HG02588 (cell line): ENCODE measurements around the gene NUAK2.
"Not testable (repeated sequence)": the region's sequence is repeated elsewhere in the genome, so short reads cannot be mapped to it uniquely, and the experiment has no call there.

Experiments used
- ATAC-seq: cut with Tn5 transposase; IDR thresholded peaks from one replicate; pipeline ENCODE4 v1.9.1; 2021; ENCODE audit warnings: mild to moderate bottlenecking, moderate library complexity; ENCODE audit not compliant: unreplicated experiment

NUAK2 gene

GRCh38 chr1:205300149-205300548 is 21.4 kb downstream of the NUAK2 start:
- no peak for ATAC-seq

DNA sequence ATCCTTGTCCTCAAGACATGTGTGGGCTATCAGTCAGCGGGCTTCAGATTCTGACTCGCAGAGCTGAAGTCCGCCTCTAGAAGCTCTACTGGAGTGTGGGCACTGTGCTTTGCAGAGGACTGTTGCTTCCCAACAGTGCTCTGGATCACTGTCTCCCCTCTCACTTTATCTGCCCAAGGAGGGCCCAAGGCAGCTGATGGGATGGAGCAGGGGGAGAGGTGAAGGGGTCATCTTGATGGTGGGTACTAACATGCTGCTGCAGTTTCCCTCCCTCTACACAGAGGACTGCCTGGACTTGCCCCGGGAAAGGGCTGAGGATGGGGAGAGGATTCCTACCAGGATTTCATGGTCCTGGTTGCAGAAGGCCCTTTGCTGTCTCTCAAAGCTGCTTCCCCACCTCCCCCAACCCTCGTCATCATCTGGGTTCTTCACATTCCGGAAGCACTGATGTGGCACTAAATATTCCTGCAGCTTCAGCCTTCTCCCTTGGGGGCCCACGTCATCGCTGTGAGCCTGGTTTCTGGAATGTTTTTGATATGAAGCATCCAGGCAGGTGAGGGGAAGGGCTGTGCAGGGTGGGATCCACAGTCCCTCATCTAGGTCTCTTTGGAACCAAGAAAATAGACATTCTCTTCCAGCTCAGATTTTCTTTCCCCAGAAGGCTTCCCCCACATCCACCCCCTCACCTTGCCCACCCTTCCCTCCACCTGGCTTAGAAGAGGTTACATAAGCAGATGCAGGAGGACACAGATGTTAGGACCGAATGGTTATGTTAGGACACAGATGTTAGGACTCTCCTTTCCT is 23.2 kb downstream of the NUAK2 start:
- no peak for ATAC-seq

- ATAC-seq, result not testable (repeated sequence)
Observed at GRCh38 chr1:205297546-205298177, 23.9 kb downstream of the NUAK2 start.

DNA sequence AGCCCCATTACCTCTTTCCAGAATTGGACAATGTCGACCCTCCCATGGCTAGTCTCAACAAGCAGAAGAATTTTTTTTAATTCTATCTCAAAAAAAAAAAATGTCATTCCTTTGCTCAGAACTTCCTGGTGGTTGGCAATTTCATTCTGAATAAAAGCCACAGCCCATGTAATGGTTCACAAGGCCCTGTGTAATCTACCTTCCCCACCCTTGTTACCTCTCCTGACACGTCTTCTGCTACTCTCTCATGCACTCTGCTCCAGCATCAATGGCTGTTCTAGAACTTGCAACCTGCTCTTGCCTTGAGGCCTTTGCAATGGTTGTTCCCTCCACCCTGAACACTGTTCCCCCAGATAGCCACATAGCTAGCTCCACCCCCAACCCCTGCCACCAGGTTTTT is 25.4 kb downstream of the NUAK2 start:
- ATAC-seq, result no peak

- no peak for ATAC-seq
Observed at GRCh38 chr1:205294934-205295333, 26.6 kb downstream of the NUAK2 start.

DNA sequence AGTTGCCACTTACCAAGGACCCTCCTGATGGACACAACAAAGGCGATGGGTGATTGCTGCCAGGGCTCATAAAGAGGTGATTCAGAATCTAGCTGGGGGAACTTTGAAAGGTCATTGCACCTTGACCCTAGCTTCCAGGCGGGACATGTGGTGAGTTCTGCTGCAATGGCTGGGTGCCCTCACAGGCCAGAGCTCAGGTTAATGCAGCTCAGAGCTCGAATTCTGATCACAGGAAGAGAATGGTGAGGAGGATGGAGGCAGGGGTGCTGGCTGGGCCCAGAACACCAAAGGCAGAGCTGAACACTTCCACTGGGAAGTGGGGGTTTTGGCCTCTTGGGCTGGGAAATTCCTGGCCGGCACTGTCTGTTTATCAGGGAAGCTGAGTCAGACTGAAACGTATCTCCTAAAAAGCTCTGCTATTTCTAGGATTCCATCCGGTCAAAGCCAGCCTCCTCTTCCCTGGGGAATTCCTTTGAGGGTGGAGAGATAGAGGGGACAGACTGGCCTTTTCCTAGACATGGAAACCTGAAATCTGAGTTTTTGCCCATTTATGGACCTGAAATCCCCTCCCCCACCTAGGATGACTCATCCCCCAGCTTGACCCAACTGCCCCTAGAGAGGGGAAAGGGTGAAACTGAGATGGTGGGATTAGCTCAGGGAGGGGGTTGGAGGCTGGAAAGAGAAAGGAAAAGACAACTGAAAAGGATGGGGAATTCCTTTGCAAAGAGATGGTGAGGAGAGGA is 27.2 kb downstream of the NUAK2 start:
- ATAC-seq, result no peak

DNA sequence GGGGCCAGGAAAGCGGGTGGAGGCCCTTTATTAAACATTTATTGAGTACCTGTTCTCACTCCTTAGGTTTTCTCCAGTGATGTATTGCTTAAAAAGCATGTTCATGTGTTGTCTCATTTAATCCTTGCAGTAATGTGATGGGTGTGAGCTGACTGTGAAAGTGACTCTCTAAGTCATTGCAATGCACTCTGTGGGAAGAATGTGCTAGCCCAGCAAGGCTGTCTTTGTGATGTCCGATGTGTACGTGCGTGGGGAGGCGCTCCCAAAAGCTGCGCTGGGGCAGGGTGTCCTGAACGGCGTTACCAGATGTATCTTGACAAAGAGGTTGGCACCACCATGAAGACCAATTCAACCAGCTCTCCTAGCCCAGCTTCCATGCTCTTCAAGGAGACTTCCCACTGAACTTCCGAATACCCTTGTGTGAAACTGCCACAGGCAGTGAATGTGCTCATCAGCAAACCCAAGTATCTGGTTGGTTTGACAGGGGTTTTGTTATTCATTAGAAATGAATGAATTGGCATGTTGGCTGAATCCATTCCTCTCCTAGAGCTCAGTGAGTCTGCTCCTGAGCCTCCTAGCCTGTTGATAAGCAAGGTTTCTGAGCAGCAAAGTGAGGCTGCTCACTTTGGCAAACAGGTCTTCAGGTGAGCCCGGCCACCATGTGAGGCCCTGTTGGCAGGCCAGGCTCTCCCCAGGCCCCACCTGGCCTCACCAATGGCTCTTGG is 28.0 kb downstream of the NUAK2 start:
- no peak for ATAC-seq

DNA sequence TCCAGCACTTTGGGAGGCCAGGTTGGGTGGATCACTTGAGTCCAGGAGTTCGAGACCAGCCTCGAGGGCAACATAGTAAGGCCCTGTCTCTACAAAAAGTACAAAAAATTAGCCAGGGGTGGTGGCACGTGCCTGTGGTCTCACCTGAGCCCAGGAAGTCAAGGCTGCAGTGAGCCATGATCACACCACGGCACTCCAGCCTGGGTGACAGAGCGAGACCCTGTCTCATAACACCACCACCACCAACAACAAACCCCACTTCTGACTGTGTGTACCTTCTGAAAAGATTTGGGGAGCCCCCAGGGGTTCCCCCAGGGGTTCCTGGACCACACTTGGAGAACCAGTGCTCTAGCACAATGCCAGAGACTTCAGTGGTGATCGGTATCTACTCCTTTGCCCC is 29.9 kb downstream of the NUAK2 start:
- ATAC-seq, result no peak

DNA sequence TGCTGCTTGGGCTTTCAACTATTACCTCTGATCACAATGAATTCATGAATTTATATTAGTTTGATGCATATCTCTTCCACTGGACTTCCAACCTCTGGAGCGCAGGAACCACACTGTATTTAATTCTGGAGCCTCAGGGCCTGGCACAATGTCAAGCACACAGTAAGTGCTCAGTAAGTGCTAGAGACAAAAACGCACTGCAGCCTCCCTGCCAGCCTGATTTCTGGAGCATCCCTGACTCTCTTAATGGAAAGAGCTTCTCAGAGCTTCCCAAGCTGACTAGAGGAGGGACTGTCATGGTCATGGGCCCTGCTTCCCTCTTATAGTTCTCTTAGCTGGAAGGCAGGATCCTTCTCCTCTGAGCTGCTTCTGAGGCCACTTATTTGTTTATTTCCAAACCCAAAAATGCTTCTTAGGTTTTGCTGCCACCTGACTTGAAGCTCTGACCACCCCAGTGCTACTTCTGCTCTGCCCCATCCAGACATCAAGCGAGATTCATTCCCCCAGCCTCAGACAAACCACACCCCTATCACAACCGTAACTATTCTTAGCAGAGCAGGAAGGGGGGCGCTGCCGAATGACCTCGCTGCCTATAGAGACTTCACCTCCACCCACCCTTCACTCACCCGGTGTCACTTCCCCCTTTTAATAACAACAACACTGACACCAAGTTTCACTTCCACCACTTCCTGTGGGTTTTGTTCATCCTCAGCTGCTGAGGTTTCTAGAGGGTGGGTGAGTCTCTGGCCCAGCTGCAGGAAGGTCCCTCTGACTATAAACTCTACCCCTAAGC is 33.6 kb downstream of the NUAK2 start:
- peak; percentile 72 for ATAC-seq

- ATAC-seq, result no peak
Observed at GRCh38 chr1:205287076-205287475, 34.5 kb downstream of the NUAK2 start.

DNA sequence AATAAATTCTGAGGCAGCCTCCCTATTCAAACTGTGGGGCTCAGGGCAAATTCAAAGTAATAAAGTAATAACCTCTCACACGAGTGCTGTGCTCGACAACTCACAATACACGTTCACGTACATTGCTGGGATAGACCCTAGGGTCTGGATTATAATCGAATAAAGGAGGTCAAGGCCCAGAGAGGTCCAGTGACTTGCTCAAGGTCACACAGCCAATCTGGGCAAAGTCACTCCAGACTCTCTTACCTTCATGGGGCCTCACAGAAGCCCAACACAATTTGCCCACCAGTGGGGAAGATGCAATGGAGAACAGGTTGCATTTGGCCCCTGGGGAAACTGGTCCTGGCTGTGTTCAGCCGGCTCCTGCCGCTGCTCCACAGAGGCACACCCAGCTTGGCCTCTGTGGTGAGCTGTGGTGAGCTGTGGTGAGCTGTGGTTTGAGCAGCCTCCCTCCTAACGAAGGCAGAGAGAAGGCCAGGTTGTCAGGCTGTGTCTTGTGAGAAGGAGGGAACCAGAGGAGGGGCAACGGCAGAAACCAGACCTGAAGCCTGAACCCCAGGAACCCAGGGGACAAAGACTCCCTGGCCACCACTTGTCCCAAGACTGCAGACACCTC is 35.1 kb downstream of the NUAK2 start:
- ATAC-seq, result no peak

- ATAC-seq, result peak; percentile 29
Observed at GRCh38 chr1:205285381-205286101, 36.0 kb downstream of the NUAK2 start.

DNA sequence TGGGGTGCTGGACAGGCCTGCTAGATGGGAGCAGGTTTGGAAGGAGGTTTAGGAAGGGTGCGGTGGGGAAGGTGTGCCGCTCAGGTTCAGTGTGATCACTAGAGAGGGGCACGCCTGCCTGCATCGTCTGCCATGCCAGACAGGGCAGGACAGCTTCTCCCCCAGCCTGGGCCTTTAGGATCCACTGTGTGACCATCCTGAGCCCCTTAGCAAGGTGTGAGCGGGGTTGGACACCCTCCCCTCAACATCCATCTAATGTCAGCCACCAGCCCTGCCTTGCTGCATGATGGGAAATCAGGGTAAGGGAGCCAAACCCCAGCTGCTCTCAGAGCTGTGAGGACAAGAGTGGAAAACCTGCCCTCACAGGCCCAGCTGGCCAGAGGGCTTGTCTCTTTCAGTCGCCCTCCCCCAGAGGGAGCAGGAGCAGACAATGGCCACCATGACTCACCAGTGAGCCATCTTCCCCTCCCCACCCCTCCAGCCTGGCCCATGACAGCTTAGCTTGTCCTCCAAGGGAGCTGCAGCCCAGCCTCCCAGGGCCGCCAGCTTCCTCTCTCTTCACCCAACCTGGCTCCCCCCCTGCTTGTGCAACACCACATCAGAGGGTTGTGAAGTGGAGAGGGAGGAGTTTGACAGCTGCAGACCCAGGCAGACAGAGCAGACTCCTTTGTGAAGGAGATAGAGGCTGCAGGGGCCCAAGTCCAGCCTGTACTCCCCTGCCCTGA is 37.0 kb downstream of the NUAK2 start:
- ATAC-seq, result no peak

- no peak for ATAC-seq
Observed at GRCh38 chr1:205283270-205284147, 38.0 kb downstream of the NUAK2 start.

DNA sequence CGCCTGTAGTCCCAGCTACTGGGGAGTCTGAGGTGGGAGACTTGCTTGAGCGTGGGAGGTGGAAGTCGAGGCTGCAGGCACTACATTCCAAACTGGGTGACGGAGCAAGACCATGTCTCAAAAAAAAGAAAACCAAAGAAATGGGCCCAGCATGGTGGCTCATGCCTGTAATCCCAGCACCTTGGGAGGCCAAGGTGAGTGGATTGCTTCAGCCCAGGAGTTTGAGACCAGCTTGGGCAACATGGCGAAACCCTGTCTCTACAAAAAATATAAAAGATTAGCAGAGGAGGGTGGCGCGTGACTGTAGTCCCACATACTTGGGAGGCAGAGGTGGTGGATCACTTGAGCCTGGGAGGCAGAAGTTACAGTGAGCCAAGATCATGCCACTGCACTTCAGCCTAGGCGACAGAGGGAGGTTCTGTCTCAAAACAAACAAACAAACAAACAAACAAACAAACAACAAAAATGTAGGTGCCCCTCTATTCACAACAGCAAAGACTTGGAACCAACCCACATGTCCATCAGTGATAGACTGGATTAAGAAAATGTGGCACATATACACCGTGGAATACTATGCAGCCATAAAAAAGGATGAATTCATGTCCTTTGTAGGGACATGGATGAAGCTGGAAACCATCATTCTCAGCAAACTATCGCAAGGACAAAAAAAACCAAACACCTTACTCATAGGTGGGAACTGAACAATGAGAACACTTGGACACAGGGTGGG is 40.7 kb downstream of the NUAK2 start:
- not testable (repeated sequence) for ATAC-seq

DNA sequence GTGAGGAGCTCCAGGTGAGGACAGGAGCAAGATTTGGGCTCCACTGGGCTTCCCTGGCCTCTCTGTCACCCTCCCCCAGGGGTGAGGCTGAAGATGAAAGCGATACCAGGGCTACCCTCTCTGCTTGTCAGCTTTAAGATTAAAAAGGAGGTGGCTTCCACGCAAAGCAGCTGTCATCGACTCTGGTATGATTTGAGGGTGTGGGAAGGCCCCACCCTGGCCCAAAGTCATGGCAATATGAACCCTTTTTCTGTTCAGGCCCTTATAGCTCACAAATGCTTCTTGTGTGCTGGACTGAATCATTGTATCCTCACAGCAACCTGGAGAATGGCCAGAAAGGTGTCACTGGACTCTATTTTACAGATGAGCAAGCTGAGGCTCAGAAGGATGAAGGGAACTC is 41.6 kb downstream of the NUAK2 start:
- no peak for ATAC-seq

DNA sequence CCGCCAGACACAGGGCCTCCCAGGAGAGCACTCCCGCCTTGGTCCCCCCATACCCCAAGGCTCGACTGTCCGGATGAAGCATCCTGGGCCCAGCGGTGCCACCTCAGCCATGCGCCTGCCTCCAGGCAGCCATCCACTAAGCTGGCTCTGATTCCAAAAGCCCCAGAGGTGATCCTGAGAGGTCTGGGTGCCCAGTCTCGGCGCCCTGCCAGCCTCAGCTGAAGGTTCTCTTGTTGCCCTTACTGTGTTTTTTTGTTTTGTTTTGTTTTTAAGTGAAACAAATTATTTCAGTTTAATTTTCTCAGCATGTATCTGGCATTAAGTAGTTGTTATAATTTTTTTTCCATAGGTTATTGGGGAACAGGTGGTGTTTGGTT is 44.9 kb downstream of the NUAK2 start:
- ATAC-seq, result no peak
